Nephron (organoid): ENCODE measurements around the gene KRTAP10-6.

Experiments
- H3K27ac Mint-ChIP-seq, 3 experiments: 2 replicates each; pipeline ENCODE4 v1.8.0; 2020; ENCODE audit warnings: mixed read lengths in 3 of 3, mild to moderate bottlenecking in 2 of 3, moderate library complexity in 1 of 3
- H3K27me3 Mint-ChIP-seq: 2 replicates; pipeline ENCODE4 v1.8.0; 2021; ENCODE audit warnings: low read depth, mild to moderate bottlenecking, moderate library complexity, mixed read lengths
- H3K36me3 Mint-ChIP-seq: 2 replicates; pipeline ENCODE4 v1.8.0; 2020; ENCODE audit warnings: low read depth, mixed read lengths
- H3K4me1 Mint-ChIP-seq: 2 replicates; pipeline ENCODE4 v1.8.0; 2020; ENCODE audit warnings: mixed read lengths
- H3K4me3 Mint-ChIP-seq, 3 experiments: 2 replicates each; pipeline ENCODE4 v1.8.0; 2020; ENCODE audit warnings: mild to moderate bottlenecking in 3 of 3, mixed read lengths in 3 of 3, moderate library complexity in 2 of 3
- H3K9me3 Mint-ChIP-seq: 2 replicates; pipeline ENCODE4 v1.8.0; 2020; ENCODE audit warnings: mixed read lengths
- CTCF ChIP-seq, 3 experiments: fragments of 200-600 bp; sonication (generic); IDR thresholded peaks; one replicate each; pipeline ENCODE4 v1.5.0; 2021; ENCODE audit warnings: antibody characterized with exemption in 3 of 3; ENCODE audit not compliant: unreplicated experiment in 3 of 3

The KRTAP10-6 gene

GRCh38 chr21:44571844-44572782 is 20.2 kb downstream of the KRTAP10-6 start:
- Mint-ChIP-seq H3K27me3 (peaks cover 36% of the 10 kb centered on the region), H3K4me1 (no peaks in the 10 kb centered on the region), H3K4me3 (no peak overlapping the region), H3K9me3 (peaks cover 35% of the 10 kb centered on the region), H3K36me3 (no peaks in the 10 kb centered on the region), H3K27ac (no peak overlapping the region)
- no peak for TF ChIP-seq CTCF (IDR thresholded peaks at IDR 0.05; ENCODE audit: unreplicated experiment in 3 of 3)

GRCh38 chr21:44571296-44571695 is 21.0 kb downstream of the KRTAP10-6 start:
- H3K4me1 Mint-ChIP-seq, result no peaks in the 10 kb centered on the region
- no peak for TF ChIP-seq CTCF (IDR thresholded peaks at IDR 0.05; ENCODE audit: unreplicated experiment in 3 of 3)

GRCh38 chr21:44569861-44570517 is 22.3 kb downstream of the KRTAP10-6 start:
- no peak for TF ChIP-seq CTCF (IDR thresholded peaks at IDR 0.05; ENCODE audit: unreplicated experiment in 3 of 3)
- no peak overlapping the region for H3K4me3 Mint-ChIP-seq
- H3K27ac Mint-ChIP-seq, result no peak overlapping the region
- H3K27me3 Mint-ChIP-seq, result peaks cover 31% of the 10 kb centered on the region
- peaks cover 23% of the 10 kb centered on the region for H3K9me3 Mint-ChIP-seq
- H3K36me3 Mint-ChIP-seq, result no peaks in the 10 kb centered on the region
- H3K4me1 Mint-ChIP-seq, result no peaks in the 10 kb centered on the region

More at GRCh38 chr21:44571296-44571695, 21.0 kb downstream of the KRTAP10-6 start:
- Mint-ChIP-seq H3K9me3 (peaks cover 30% of the 10 kb centered on the region), H3K36me3 (no peaks in the 10 kb centered on the region), H3K4me3 (no peak overlapping the region), H3K27ac (no peak overlapping the region), H3K27me3 (peaks cover 36% of the 10 kb centered on the region)

- Mint-ChIP-seq H3K36me3 (no peaks in the 10 kb centered on the region), H3K4me1 (no peaks in the 10 kb centered on the region), H3K27me3 (peaks cover 31% of the 10 kb centered on the region), H3K4me3 (no peak overlapping the region), H3K9me3 (peaks cover 23% of the 10 kb centered on the region), H3K27ac (no peak overlapping the region)
- no peak for TF ChIP-seq CTCF (IDR thresholded peaks at IDR 0.05; ENCODE audit: unreplicated experiment in 3 of 3)
Measured at GRCh38 chr21:44568667-44569556, 23.4 kb downstream of the KRTAP10-6 start.

GRCh38 chr21:44568261-44568660 is 24.0 kb downstream of the KRTAP10-6 start:
- Mint-ChIP-seq H3K4me1 (no peaks in the 10 kb centered on the region), H3K36me3 (no peaks in the 10 kb centered on the region), H3K27me3 (peaks cover 28% of the 10 kb centered on the region), H3K4me3 (no peak overlapping the region), H3K9me3 (peaks cover 24% of the 10 kb centered on the region), H3K27ac (no peak overlapping the region)
- TF ChIP-seq CTCF (IDR thresholded peaks at IDR 0.05; ENCODE audit: unreplicated experiment in 3 of 3), result no peak
